Measurements from ENCODE around the gene NR2E1.

- TF ChIP-seq POLR2A (IDR thresholded peaks at IDR 0.05) (no peak), CTCF (IDR thresholded peaks at IDR 0.05) (no peak), POLR2AphosphoS5 (IDR thresholded peaks at IDR 0.05) (no peak), EP300 (IDR thresholded peaks at IDR 0.05; ENCODE audit: low read depth) (no peak)
Observed at GRCh38 chr6:108238322-108238721, 72.5 kb downstream of the NR2E1 start.

Measured in transverse colon (tissue), 4 donors.